PC-9 (cell line): ENCODE data around the gene E2F2. TPM values are rescaled to one million over a fixed set of nuclear protein-coding genes. Genes with fewer than 3 reads are reported as not detected.
A peak's percentile ranks its signal among the peaks of the same experiment; 100 is the strongest.

Source experiments
- BruUV-seq: library from RNA; stranded (reverse); fragments of 400-500 nt; replicated peaks from 2 replicates; lab custom pipeline; 2021; lab: Mats Ljungman, UMichigan
- CTCF ChIA-PET: fragments of 300-600 bp; sonication (Branson Sonifier 250); formaldehyde crosslinking; loops from one replicate; lab custom pipeline; 2022; ENCODE audit warnings: antibody characterized with exemption; lab: Charles Lee
- POLR2A ChIA-PET: fragments of 300-600 bp; sonication (Branson Sonifier 250); formaldehyde crosslinking; loops from one replicate; lab custom pipeline; 2022; ENCODE audit warnings: antibody characterized with exemption; ENCODE audit not compliant: unreplicated experiment; lab: Charles Lee
- DNase-seq, 2 experiments: peaks; one replicate each; pipeline versions ENCODE4 v3.0.0 to v3.0.0-alpha.2; 2015 to 2022; ENCODE audit warnings: mixed read lengths in 1 of 2
- H2AFZ ChIP-seq: fragments of 200-600 bp; sonication (generic); 2 replicates; pipeline ENCODE4 v1.8.1; 2017; ENCODE audit warnings: antibody characterized with exemption
- H3F3A ChIP-seq: fragments of 200-600 bp; sonication (generic); 2 replicates; pipeline ENCODE4 v1.8.1; 2017; ENCODE audit warnings: antibody characterized with exemption, mild to moderate bottlenecking, low read depth; ENCODE audit not compliant: insufficient read depth
- H3K27ac ChIP-seq: fragments of 200-600 bp; sonication (generic); 2 replicates; pipeline ENCODE4 v1.6.1; 2016; ENCODE audit warnings: mixed run types
- H3K27me3 ChIP-seq: fragments of 200-600 bp; sonication (generic); 2 replicates; pipeline ENCODE4 v1.6.1; 2016; ENCODE audit warnings: low read depth, mixed run types; ENCODE audit not compliant: insufficient read depth
- H3K36me3 ChIP-seq: fragments of 200-600 bp; sonication (generic); 2 replicates; pipeline ENCODE4 v1.6.1; 2016; ENCODE audit warnings: low read depth, mixed run types
- H3K4me1 ChIP-seq: fragments of 200-600 bp; sonication (generic); replicated peaks from 2 replicates; pipeline ENCODE4 v1.6.1; 2016; ENCODE audit warnings: mixed run types; ENCODE audit not compliant: insufficient read depth
- H3K4me2 ChIP-seq: fragments of 200-600 bp; sonication (generic); 2 replicates; pipeline ENCODE4 v1.6.1; 2017; ENCODE audit warnings: mixed run types
- H3K4me3 ChIP-seq: fragments of 200-600 bp; sonication (generic); 2 replicates; pipeline ENCODE4 v1.6.1; 2016; ENCODE audit warnings: mixed run types
- H3K79me2 ChIP-seq: fragments of 200-600 bp; sonication (generic); 2 replicates; pipeline ENCODE4 v1.6.1; 2017; ENCODE audit warnings: low read depth, mixed run types
- H3K9me2 ChIP-seq: fragments of 200-600 bp; sonication (generic); 2 replicates; pipeline ENCODE4 v1.8.1; 2017; ENCODE audit warnings: mild to moderate bottlenecking; ENCODE audit not compliant: insufficient read depth
- H3K9me3 ChIP-seq: fragments of 200-600 bp; sonication (generic); 2 replicates; pipeline ENCODE4 v1.8.1; 2016; ENCODE audit warnings: low read depth; ENCODE audit not compliant: insufficient read depth
- H4K20me1 ChIP-seq: fragments of 200-600 bp; sonication (generic); 2 replicates; pipeline ENCODE4 v1.8.1; 2017; ENCODE audit not compliant: insufficient read depth
- CTCF ChIP-seq: fragments of 200-600 bp; sonication (generic); conservative IDR thresholded peaks from 2 replicates; pipeline ENCODE4 v1.6.1; 2017; ENCODE audit warnings: mixed run types, antibody characterized with exemption, mild to moderate bottlenecking, moderate library complexity
- EZH2 ChIP-seq: fragments of 200-600 bp; sonication (generic); IDR thresholded peaks from 2 replicates; pipeline ENCODE4 v1.8.0; 2017; ENCODE audit warnings: antibody characterized with exemption, low read depth
- intact Hi-C: fragments of 100-400 bp; cut with micrococcal nuclease; formaldehyde crosslinking; loops from one replicate; pipeline ENCODE4 v1.10.0; 2022; ENCODE audit not compliant: unreplicated experiment
- total RNA-seq: library from RNA; stranded (reverse); gene quantifications from 2 replicates; pipeline ENCODE4 v1.2.3, GENCODE V29; 2021

The E2F2 gene
- total RNA-seq, 1 experiment from 2014 or later = 7.6 TPM

GRCh38 chr1:23480187-23481025 is 50.6 kb downstream of the E2F2 start:
- Histone ChIP-seq H3K4me3 (no peak overlapping the region), H3K79me2 (no peaks in the 10 kb centered on the region), H3K27ac (no peak overlapping the region), H3K4me2 (no peak overlapping the region), H3K36me3 (no peaks in the 10 kb centered on the region), H3K9me3 (no peaks in the 10 kb centered on the region), H3K27me3 (no peaks in the 10 kb centered on the region), H2AFZ (no peak overlapping the region), H3K9me2 (no peaks in the 10 kb centered on the region), H4K20me1 (no peaks in the 10 kb centered on the region), H3F3A (peaks cover 35% of the 10 kb centered on the region), H3K4me1 (peaks cover 45% of the 10 kb centered on the region)
- no TSS peak for BruUV-seq
- CTCF ChIA-PET = no interaction called here
- intact Hi-C loops = loop anchor here (5.0 kb wide), 1 partner anchor 47 kb away; no protein-coding TSS in a partner anchor
- POLR2A ChIA-PET = interaction anchor here (0.6 kb wide), 1 partner anchor 24 kb away, joined by 3 read pairs; no protein-coding TSS in a partner anchor
- no peak for DNase-seq
- no peak for TF ChIP-seq CTCF
- no peak for TF ChIP-seq EZH2

- ChIA-PET POLR2A (interaction anchor here (0.6 kb wide), 2 partner anchors 30 to 111 kb away, joined by 3 to 4 read pairs; no protein-coding TSS in a partner anchor), CTCF (no interaction called here)
- H3K9me3 ChIP-seq = no peaks in the 10 kb centered on the region
- no peak overlapping the region for H2AFZ ChIP-seq
- H3F3A ChIP-seq = peaks cover 36% of the 10 kb centered on the region
- peak overlapping the region; percentile 64 for H3K27ac ChIP-seq
- no peaks in the 10 kb centered on the region for H3K36me3 ChIP-seq
- no peak for DNase-seq
- H3K79me2 ChIP-seq = no peaks in the 10 kb centered on the region
- intact Hi-C loops = loop anchor here (2.0 to 5.0 kb wide), 2 partner anchors 77 to 135 kb away; partner anchors contain the start of gene HNRNPR
- H3K9me2 ChIP-seq = no peaks in the 10 kb centered on the region
- H3K27me3 ChIP-seq = no peaks in the 10 kb centered on the region
- no peaks in the 10 kb centered on the region for H4K20me1 ChIP-seq
- H3K4me1 ChIP-seq = peaks cover 53% of the 10 kb centered on the region
- TF ChIP-seq EZH2 (no peak), CTCF (no peak)
- BruUV-seq = no TSS peak
- H3K4me2 ChIP-seq = peak overlapping the region; percentile 50
- no peak overlapping the region for H3K4me3 ChIP-seq
These were observed 51.4 kb downstream of the E2F2 start for GRCh38 chr1:23479666-23479941.

DNA sequence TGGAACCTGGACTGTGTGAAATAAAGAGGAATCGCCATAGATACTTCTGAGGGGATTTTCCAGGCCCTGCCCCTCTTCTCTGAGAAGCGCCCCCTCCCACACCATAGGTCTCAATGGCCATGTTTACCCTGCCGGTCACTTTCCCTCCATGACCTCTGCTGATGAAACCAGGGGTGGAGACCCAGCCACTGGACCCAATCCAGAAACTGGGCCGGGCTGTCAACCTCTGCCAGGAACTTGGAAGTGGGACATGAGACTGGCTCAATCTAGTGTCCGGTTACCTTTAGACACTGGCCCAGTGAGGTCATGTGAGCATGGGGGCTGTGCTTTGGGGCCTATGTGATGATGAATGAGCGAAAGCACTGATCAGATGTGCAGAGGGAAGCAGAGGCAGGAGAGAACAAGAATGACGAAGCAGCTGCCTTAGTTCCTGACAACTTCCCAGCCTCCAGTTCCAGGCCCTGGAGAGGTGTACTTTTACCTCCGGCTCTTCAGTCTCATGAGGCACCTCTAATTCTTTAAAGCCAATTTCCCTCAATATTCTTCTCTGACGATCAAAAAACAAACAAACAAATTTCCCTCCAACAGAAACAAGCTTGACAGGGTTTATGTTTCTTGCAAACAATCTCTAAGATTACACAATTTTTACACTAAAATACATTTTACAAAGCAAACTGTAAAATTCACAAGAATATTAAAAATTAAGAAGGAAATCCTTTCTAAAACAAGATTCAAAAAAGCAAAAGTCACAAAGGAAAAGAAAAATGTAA is 52.0 kb downstream of the E2F2 start:
- peaks cover 36% of the 10 kb centered on the region for H3F3A ChIP-seq
- BruUV-seq = TSS peak; percentile 50
- H3K79me2 ChIP-seq = no peaks in the 10 kb centered on the region
- no peaks in the 10 kb centered on the region for H3K9me3 ChIP-seq
- intact Hi-C loops = loop anchor here (2.0 to 5.0 kb wide), 2 partner anchors 77 to 134 kb away; partner anchors contain the start of gene HNRNPR
- ChIA-PET CTCF (no interaction called here), POLR2A (interaction anchor here (0.6 kb wide), 2 partner anchors 30 to 111 kb away, joined by 3 to 4 read pairs; no protein-coding TSS in a partner anchor)
- peaks cover 55% of the 10 kb centered on the region for H3K4me1 ChIP-seq
- no peaks in the 10 kb centered on the region for H3K27me3 ChIP-seq
- H2AFZ ChIP-seq = no peak overlapping the region
- H4K20me1 ChIP-seq = no peaks in the 10 kb centered on the region
- no peaks in the 10 kb centered on the region for H3K9me2 ChIP-seq
- peak overlapping the region; percentile 64 for H3K27ac ChIP-seq
- H3K4me3 ChIP-seq = no peak overlapping the region
- H3K36me3 ChIP-seq = no peaks in the 10 kb centered on the region
- TF ChIP-seq CTCF = no peak
- TF ChIP-seq EZH2 = no peak
- H3K4me2 ChIP-seq = peak overlapping the region; percentile 50
- DNase-seq = peak in 1 of 2 experiments; percentile 80
